ENCODE measurements around the gene TCF12.
A peak's percentile ranks its signal among the peaks of the same experiment; 100 is the strongest.

The TCF12 gene

GRCh38 chr15:57307527-57308169 lies 389.2 kb downstream of the TCF12 start:
- no peak overlapping the region for H3K4me3 ChIP-seq (ENCODE audit: low read depth in 1 of 2, low read length in 2 of 2)

GRCh38 chr15:57308170-57308545 lies 389.7 kb downstream of the TCF12 start:
- no peaks in the 10 kb centered on the region for H3K27me3 ChIP-seq (ENCODE audit: control insufficient read depth in 1 of 2, insufficient read depth in 2 of 2, low read length in 2 of 2)
- no peak overlapping the region for H3K27ac ChIP-seq (ENCODE audit: low read depth, low read length)
- H3K9ac ChIP-seq (ENCODE audit: low read depth in 1 of 2, low read length in 2 of 2), result no peak overlapping the region
- H3K4me1 ChIP-seq (ENCODE audit: control insufficient read depth in 1 of 2, insufficient read depth in 2 of 2, low read length in 2 of 2), result peaks cover 36 to 40% of the 10 kb centered on the region in 2 donors
- H3K9me3 ChIP-seq (ENCODE audit: control insufficient read depth in 1 of 2, low read length in 2 of 2), result no peaks in the 10 kb centered on the region
- no peaks in the 10 kb centered on the region for H3K36me3 ChIP-seq (ENCODE audit: control insufficient read depth in 1 of 2, insufficient read depth in 2 of 2, low read length in 2 of 2)
- H3K4me3 ChIP-seq (ENCODE audit: low read depth in 1 of 2, low read length in 2 of 2), result no peak overlapping the region

More at GRCh38 chr15:57307527-57308169, 389.2 kb downstream of the TCF12 start:
- no peak overlapping the region for H3K9ac ChIP-seq (ENCODE audit: low read depth in 1 of 2, low read length in 2 of 2)
- H3K36me3 ChIP-seq (ENCODE audit: control insufficient read depth in 1 of 2, insufficient read depth in 2 of 2, low read length in 2 of 2), result no peaks in the 10 kb centered on the region
- H3K4me1 ChIP-seq (ENCODE audit: control insufficient read depth in 1 of 2, insufficient read depth in 2 of 2, low read length in 2 of 2), result peaks cover 31 to 35% of the 10 kb centered on the region in 2 donors
- no peak overlapping the region for H3K27ac ChIP-seq (ENCODE audit: low read depth, low read length)
- no peaks in the 10 kb centered on the region for H3K27me3 ChIP-seq (ENCODE audit: control insufficient read depth in 1 of 2, insufficient read depth in 2 of 2, low read length in 2 of 2)
- H3K9me3 ChIP-seq (ENCODE audit: control insufficient read depth in 1 of 2, low read length in 2 of 2), result no peaks in the 10 kb centered on the region

GRCh38 chr15:57309856-57310760 lies 391.7 kb downstream of the TCF12 start:
- no peak overlapping the region for H3K9ac ChIP-seq (ENCODE audit: low read depth in 1 of 2, low read length in 2 of 2)
- no peaks in the 10 kb centered on the region for H3K9me3 ChIP-seq (ENCODE audit: control insufficient read depth in 1 of 2, low read length in 2 of 2)
- H3K27me3 ChIP-seq (ENCODE audit: control insufficient read depth in 1 of 2, insufficient read depth in 2 of 2, low read length in 2 of 2), result no peaks in the 10 kb centered on the region
- H3K27ac ChIP-seq (ENCODE audit: low read depth, low read length), result no peak overlapping the region
- no peaks in the 10 kb centered on the region for H3K36me3 ChIP-seq (ENCODE audit: control insufficient read depth in 1 of 2, insufficient read depth in 2 of 2, low read length in 2 of 2)
- H3K4me1 ChIP-seq (ENCODE audit: control insufficient read depth in 1 of 2, insufficient read depth in 2 of 2, low read length in 2 of 2), result peaks cover 37 to 41% of the 10 kb centered on the region in 2 donors
- H3K4me3 ChIP-seq (ENCODE audit: low read depth in 1 of 2, low read length in 2 of 2), result no peak overlapping the region

- H3K9ac ChIP-seq (ENCODE audit: low read depth in 1 of 2, low read length in 2 of 2), result no peak overlapping the region
- no peaks in the 10 kb centered on the region for H3K36me3 ChIP-seq (ENCODE audit: control insufficient read depth in 1 of 2, insufficient read depth in 2 of 2, low read length in 2 of 2)
- H3K4me3 ChIP-seq (ENCODE audit: low read depth in 1 of 2, low read length in 2 of 2), result no peak overlapping the region
- H3K9me3 ChIP-seq (ENCODE audit: control insufficient read depth in 1 of 2, low read length in 2 of 2), result no peaks in the 10 kb centered on the region
- peaks cover 36 to 38% of the 10 kb centered on the region in 2 donors for H3K4me1 ChIP-seq (ENCODE audit: control insufficient read depth in 1 of 2, insufficient read depth in 2 of 2, low read length in 2 of 2)
- peak overlapping the region; percentile 71 for H3K27ac ChIP-seq (ENCODE audit: low read depth, low read length)
- H3K27me3 ChIP-seq (ENCODE audit: control insufficient read depth in 1 of 2, insufficient read depth in 2 of 2, low read length in 2 of 2), result no peaks in the 10 kb centered on the region
Measured at GRCh38 chr15:57310876-57311275, 392.4 kb downstream of the TCF12 start.

- peak overlapping the region; percentile 71 for H3K27ac ChIP-seq (ENCODE audit: low read depth, low read length)
- H3K27me3 ChIP-seq (ENCODE audit: control insufficient read depth in 1 of 2, insufficient read depth in 2 of 2, low read length in 2 of 2), result no peaks in the 10 kb centered on the region
- peaks cover 29 to 30% of the 10 kb centered on the region in 2 donors for H3K4me1 ChIP-seq (ENCODE audit: control insufficient read depth in 1 of 2, insufficient read depth in 2 of 2, low read length in 2 of 2)
- H3K9ac ChIP-seq (ENCODE audit: low read depth in 1 of 2, low read length in 2 of 2), result peak overlapping the region in 1 of 2 donors; percentile 24
- H3K36me3 ChIP-seq (ENCODE audit: control insufficient read depth in 1 of 2, insufficient read depth in 2 of 2, low read length in 2 of 2), result no peaks in the 10 kb centered on the region
- H3K9me3 ChIP-seq (ENCODE audit: control insufficient read depth in 1 of 2, low read length in 2 of 2), result no peaks in the 10 kb centered on the region
- no peak overlapping the region for H3K4me3 ChIP-seq (ENCODE audit: low read depth in 1 of 2, low read length in 2 of 2)
Measured at GRCh38 chr15:57312006-57312317, 393.5 kb downstream of the TCF12 start.

GRCh38 chr15:57312318-57313133 lies 394.1 kb downstream of the TCF12 start:
- Histone ChIP-seq H3K4me1 (ENCODE audit: control insufficient read depth in 1 of 2, insufficient read depth in 2 of 2, low read length in 2 of 2) (peaks cover 23 to 30% of the 10 kb centered on the region in 2 donors), H3K9ac (ENCODE audit: low read depth in 1 of 2, low read length in 2 of 2) (peak overlapping the region in 1 of 2 donors; percentile 18), H3K27ac (ENCODE audit: low read depth, low read length) (peak overlapping the region; percentile 71), H3K36me3 (ENCODE audit: control insufficient read depth in 1 of 2, insufficient read depth in 2 of 2, low read length in 2 of 2) (no peaks in the 10 kb centered on the region), H3K9me3 (ENCODE audit: control insufficient read depth in 1 of 2, low read length in 2 of 2) (no peaks in the 10 kb centered on the region), H3K4me3 (ENCODE audit: low read depth in 1 of 2, low read length in 2 of 2) (no peak overlapping the region), H3K27me3 (ENCODE audit: control insufficient read depth in 1 of 2, insufficient read depth in 2 of 2, low read length in 2 of 2) (no peaks in the 10 kb centered on the region)

GRCh38 chr15:57313134-57313483 lies 394.7 kb downstream of the TCF12 start:
- peaks cover 20 to 30% of the 10 kb centered on the region in 2 donors for H3K4me1 ChIP-seq (ENCODE audit: control insufficient read depth in 1 of 2, insufficient read depth in 2 of 2, low read length in 2 of 2)
- H3K36me3 ChIP-seq (ENCODE audit: control insufficient read depth in 1 of 2, insufficient read depth in 2 of 2, low read length in 2 of 2), result no peaks in the 10 kb centered on the region
- H3K27ac ChIP-seq (ENCODE audit: low read depth, low read length), result peak overlapping the region; percentile 49
- peak overlapping the region in 1 of 2 donors; percentile 18 for H3K9ac ChIP-seq (ENCODE audit: low read depth in 1 of 2, low read length in 2 of 2)
- no peaks in the 10 kb centered on the region for H3K27me3 ChIP-seq (ENCODE audit: control insufficient read depth in 1 of 2, insufficient read depth in 2 of 2, low read length in 2 of 2)
- H3K9me3 ChIP-seq (ENCODE audit: control insufficient read depth in 1 of 2, low read length in 2 of 2), result no peaks in the 10 kb centered on the region
- H3K4me3 ChIP-seq (ENCODE audit: low read depth in 1 of 2, low read length in 2 of 2), result no peak overlapping the region

- Histone ChIP-seq H3K9ac (ENCODE audit: low read depth in 1 of 2, low read length in 2 of 2) (no peak overlapping the region), H3K4me1 (ENCODE audit: control insufficient read depth in 1 of 2, insufficient read depth in 2 of 2, low read length in 2 of 2) (peaks cover 20 to 30% of the 10 kb centered on the region in 2 donors), H3K27me3 (ENCODE audit: control insufficient read depth in 1 of 2, insufficient read depth in 2 of 2, low read length in 2 of 2) (no peaks in the 10 kb centered on the region), H3K9me3 (ENCODE audit: control insufficient read depth in 1 of 2, low read length in 2 of 2) (no peaks in the 10 kb centered on the region), H3K36me3 (ENCODE audit: control insufficient read depth in 1 of 2, insufficient read depth in 2 of 2, low read length in 2 of 2) (no peaks in the 10 kb centered on the region), H3K4me3 (ENCODE audit: low read depth in 1 of 2, low read length in 2 of 2) (no peak overlapping the region), H3K27ac (ENCODE audit: low read depth, low read length) (no peak overlapping the region)
Measured at GRCh38 chr15:57314221-57314620, 395.8 kb downstream of the TCF12 start.

GRCh38 chr15:57316451-57316850 lies 398.0 kb downstream of the TCF12 start:
- Histone ChIP-seq H3K4me3 (ENCODE audit: low read depth in 1 of 2, low read length in 2 of 2) (no peak overlapping the region), H3K27ac (ENCODE audit: low read depth, low read length) (no peak overlapping the region), H3K9me3 (ENCODE audit: control insufficient read depth in 1 of 2, low read length in 2 of 2) (no peaks in the 10 kb centered on the region), H3K4me1 (ENCODE audit: control insufficient read depth in 1 of 2, insufficient read depth in 2 of 2, low read length in 2 of 2) (peaks cover 10 to 21% of the 10 kb centered on the region in 2 donors), H3K27me3 (ENCODE audit: control insufficient read depth in 1 of 2, insufficient read depth in 2 of 2, low read length in 2 of 2) (no peaks in the 10 kb centered on the region), H3K9ac (ENCODE audit: low read depth in 1 of 2, low read length in 2 of 2) (no peak overlapping the region), H3K36me3 (ENCODE audit: control insufficient read depth in 1 of 2, insufficient read depth in 2 of 2, low read length in 2 of 2) (no peaks in the 10 kb centered on the region)

Data from duodenal mucosa (tissue), 2 donors.